Retina (tissue), 1 donor: ENCODE results near the gene CERS6.
"Not testable (repeated sequence)": the region's sequence is repeated elsewhere in the genome, so short reads cannot be mapped to it uniquely, and the experiment has no call there.

Experiments
- DNase-seq: peaks from one replicate; pipeline ENCODE4 v3.0.0-alpha.2; 2016

The CERS6 gene

GRCh38 chr2:168787782-168788376 lies 331.8 kb downstream of the CERS6 start:
- DNase-seq: no peak

GRCh38 chr2:168789776-168790175 lies 333.7 kb downstream of the CERS6 start:
- DNase-seq: no peak

DNA sequence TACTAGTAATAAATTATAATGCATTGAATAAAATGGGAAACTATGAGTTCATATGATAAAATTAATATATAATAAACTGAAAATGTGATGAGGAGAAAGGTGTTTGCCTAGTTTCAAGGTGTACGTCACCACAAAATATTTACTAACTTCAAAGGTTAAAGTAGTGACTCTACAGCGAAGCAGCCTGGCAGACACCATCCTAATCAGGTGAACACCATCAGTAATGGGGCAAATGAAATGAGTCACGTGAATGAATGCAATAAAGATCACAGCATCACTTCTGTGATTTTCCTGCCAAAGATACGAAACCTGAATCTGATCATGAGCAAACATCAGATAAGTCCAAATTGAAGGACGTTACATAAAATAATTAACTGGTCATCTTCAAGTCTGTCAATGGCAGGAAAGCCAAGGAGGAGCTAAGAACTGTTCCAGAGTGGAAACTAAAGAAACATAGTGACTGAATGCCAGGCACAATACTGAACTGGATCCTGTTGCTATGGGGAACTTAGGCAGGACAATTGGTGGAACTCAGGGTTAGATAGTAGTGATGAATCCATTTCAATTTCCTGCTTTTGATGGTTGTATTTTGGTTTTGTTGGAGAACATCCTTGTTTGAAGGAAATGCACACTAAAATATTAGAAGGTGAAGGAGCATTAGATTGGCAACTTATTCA lies 334.3 kb downstream of the CERS6 start:
- DNase-seq: no peak

DNA sequence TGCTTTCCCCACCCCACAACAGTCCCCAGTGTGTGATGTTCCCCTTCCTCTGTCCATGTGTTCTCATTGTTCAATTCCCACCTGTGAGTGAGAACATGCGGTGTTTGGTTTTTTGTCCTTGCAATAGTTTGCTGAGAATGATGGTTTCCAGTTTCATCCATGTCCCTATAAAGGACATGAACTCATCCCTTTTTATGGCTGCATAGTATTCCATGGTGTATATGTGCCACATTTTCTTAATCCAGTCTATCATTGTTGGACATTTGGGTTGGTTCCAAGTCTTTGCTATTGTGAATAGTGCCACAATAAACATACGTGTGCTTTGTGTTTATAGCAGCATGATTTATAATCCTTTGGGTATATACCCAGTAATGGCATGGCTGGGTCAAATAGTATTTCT lies 335.1 kb downstream of the CERS6 start:
- DNase-seq: not testable (repeated sequence)

- no peak for DNase-seq
Observed at GRCh38 chr2:168793596-168793995, 337.5 kb downstream of the CERS6 start.

DNA sequence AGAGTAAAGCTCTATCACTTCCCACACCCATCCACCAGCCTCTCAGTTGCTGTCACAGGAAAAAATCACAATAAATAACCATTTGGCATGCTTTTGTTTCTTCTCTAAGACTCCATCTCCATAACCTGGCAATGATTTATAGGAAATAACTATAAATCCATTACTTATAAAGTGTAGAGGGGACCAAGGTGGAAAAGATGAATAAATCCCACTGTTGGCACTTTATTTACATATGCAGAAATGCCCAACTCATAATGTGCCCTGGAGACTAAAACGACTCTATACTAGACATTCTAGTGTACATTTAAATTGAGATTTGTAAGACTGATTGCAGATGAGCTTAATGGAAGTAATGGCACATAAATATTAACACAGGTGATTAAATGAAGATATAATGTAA lies 338.9 kb downstream of the CERS6 start:
- DNase-seq: no peak

- DNase-seq: no peak
Observed at GRCh38 chr2:168796090-168796577, 340.1 kb downstream of the CERS6 start.

- no peak for DNase-seq
Observed at GRCh38 chr2:168796583-168797285, 340.7 kb downstream of the CERS6 start.

DNA sequence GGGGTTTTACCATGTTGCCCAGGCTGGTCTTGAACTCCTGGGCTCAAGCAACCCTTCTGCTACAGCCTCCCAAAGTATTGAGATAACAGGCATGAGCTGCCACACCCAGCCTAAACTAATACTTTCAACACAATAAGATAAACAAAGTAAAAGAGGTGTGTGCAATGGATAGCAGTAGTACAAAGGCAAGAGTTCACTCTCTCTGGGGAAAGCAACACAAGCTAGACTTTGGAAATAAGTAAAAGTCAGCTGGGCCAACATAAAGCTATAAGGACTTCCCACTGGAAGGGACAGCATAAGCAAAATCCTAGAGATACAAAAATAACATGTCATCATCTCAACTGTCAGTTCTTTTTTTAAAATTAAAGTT lies 341.2 kb downstream of the CERS6 start:
- DNase-seq: no peak

DNA sequence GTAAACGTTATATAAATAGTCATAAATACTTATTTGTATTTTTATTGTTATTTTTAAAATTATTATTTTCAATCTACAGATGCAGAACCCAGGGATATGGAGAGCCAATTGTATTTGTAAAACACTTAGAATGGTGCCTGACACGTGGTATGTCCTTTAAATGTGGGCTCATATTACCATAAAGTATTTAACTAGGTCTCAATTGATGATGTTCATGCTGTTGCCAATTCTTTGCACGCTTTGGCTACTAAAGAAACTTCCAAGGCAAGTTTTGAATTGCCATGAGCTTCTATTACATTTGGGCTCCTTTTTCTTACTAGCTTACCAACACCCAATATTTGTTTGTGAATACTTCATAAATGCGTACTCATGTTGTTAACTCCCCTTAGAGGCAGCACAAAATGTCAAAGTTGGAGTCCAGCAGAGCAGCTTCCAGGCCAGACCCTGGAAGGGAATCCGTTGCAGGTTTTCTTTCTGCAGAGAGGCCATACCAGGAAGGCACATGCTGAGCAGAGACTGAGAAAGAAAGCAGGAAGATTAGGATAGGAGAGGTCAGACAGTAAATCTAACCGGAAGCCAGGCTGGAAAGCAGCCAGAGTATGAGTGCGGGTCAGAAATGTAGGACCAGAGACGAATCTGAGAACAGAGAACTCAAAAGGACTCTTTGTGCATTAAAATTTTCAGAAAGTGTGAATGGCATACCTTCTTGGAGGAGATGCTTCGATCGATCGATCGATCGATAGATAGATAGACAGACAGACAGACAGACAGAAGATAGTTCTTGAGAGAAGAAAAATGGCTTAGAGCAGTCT lies 342.2 kb downstream of the CERS6 start:
- no peak for DNase-seq

- DNase-seq: no peak
Observed at GRCh38 chr2:168798888-168799410, 342.9 kb downstream of the CERS6 start.

- no peak for DNase-seq
Observed at GRCh38 chr2:168801471-168801870, 345.4 kb downstream of the CERS6 start.

DNA sequence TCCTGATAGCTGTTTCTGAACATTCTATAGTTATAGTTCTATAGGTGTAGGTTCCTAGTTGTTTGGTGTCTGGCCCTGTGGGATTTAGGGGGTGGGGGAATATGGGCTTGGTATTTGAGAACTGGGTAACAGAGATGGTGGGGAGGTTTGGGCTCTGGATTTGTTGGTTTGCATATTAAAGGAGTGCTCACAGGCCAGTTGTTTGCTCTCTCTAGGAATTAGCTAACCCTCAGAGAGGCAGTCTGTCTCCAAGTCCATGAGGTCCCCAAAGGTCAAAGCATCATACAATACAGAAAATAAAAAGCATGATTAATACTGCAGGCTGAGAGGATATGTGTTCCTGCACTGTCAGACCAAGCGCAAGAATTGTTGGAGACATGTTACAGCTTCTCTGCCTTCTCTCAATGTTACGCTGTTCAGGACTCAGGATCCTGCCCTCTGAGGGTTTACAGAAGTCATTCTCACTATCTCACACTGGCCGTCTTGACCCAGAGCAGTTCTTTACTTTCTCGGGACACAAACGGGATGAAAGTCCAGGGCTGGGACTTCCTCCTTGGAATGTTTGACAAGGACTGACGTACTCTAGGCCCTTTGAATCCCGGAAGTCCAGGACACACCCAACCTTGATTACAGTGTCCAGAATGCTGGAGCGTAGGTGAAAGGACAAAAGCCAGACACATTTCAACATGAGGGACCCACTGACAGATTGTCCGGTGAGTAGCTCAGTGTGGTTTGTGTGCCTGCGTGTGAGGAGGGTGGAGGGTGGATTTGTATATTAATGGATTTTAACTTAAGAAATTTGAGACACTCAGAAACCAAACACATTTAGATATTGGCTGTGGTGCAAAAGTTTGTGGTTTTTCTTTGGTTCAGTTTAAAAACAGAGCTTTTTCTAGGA lies 346.1 kb downstream of the CERS6 start, which contains the start of gene NOSTRIN:
Gene NOSTRIN, plus strand, starts transcription at position 677 of the 898 bp plus-strand sequence. Its CDS starts 10 bp downstream, at position 687.
- DNase-seq: no peak

GRCh38 chr2:168802859-168803725 lies 347.0 kb downstream of the CERS6 start:
- no peak for DNase-seq

GRCh38 chr2:168804214-168804613 lies 348.1 kb downstream of the CERS6 start:
- no peak for DNase-seq

- DNase-seq: no peak
Observed at GRCh38 chr2:168805615-168806014, 349.5 kb downstream of the CERS6 start.

DNA sequence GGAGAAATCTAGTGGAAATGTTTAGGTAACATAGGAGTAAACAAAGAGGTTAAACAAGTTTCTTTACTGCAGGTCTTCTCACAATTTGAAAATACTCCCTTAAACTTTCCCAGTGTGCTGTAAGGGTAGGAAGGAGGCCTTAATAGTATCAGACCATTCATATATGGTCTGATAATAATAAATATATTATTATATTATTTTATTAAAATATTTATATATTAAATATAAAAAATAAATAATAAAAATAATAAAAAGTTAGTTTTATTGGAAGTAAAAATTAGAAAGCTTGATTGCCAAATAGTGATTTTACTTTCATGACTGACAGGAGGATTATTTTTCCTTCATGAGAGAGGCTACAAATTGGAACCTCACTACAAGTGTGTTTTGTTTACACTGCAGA lies 353.5 kb downstream of the CERS6 start:
- DNase-seq: no peak

DNA sequence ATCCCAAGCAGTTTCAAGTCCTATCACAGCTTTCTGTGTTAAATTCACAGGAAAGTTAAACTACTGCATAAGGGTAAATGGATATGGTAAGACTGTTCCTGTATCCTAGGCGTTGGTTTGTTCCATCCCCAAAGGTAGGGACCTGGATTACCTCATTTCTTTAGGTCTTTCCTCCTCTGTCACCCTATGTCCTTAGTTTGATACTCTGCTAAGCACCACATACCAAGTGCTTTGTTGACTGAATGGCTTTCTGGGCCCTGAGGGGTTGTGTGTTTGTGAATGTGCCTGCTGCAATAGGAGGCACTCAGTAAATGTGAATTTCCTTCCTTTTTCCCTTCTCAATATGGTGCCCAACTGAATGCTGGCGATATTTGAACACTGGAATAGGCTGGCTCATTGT lies 354.2 kb downstream of the CERS6 start:
- no peak for DNase-seq

- DNase-seq: no peak
Observed at GRCh38 chr2:168811696-168812095, 355.6 kb downstream of the CERS6 start.

DNA sequence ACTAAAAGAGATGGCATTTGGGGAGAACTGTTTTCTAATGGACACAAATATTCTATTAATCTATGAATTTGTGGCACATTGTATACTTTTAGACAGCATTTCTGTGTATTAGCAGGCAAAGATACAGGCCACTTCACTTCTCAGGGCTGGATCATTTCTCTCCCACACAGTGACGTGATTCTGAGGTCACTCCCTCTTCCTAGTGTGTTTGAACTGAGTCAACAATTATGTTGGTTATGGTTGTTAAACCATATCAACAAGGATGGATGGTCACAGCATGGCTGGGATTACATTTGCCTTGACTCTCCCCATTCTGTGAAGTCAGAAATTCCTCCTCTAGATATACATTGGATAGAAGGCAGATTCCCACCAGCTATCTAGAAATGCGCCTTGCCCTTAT lies 358.0 kb downstream of the CERS6 start:
- no peak for DNase-seq
